T follicular helper cell (primary cell): ENCODE data around the gene CDKN2B.
"Not testable (repeated sequence)": the region's sequence is repeated elsewhere in the genome, so short reads cannot be mapped to it uniquely, and the experiment has no call there.

Experiments
- DNase-seq: peaks from one replicate; pipeline ENCODE4 v3.0.0-alpha.2; 2020; ENCODE audit warnings: low read depth

The CDKN2B gene

GRCh38 chr9:21969011-21969940, 39.8 kb downstream of the CDKN2B start:
- no peak for DNase-seq

- no peak for DNase-seq
These were observed 40.6 kb downstream of the CDKN2B start for GRCh38 chr9:21968331-21969010.

GRCh38 chr9:21967702-21968101, 41.4 kb downstream of the CDKN2B start:
- no peak for DNase-seq

- no peak for DNase-seq
These were observed 41.9 kb downstream of the CDKN2B start for GRCh38 chr9:21967169-21967568.

DNA sequence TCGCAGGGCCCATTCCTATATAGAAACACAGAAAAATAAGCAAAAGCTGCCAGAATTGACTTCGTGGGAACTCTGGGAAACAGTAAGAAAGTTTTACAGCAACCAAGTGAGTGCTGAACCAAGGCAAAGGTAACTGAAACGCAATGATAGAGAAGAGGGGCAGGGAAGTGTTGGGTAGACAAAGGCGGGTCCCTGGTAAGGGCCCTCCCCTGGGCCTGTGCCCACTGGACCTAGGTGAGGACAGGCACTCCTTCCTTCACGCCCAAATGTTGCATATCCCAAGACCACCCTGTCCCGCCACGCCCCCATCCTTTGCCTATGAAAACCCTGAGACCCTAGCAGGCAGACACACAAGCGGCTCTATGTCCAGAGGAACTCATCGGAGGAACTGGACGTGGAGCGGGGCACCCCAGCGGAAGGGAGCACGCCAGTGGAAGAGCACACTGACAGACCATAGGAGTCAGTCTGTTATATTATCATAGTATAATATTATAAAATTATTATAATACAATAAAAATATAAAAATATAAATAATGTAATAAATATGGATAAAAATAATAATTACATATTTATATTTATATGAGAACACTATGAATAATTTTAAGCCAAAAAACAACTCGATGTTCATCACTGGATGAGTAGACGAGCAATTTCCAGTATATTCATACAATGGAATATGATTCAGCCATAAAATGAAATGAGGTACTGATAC, 42.8 kb downstream of the CDKN2B start:
- no peak for DNase-seq

DNA sequence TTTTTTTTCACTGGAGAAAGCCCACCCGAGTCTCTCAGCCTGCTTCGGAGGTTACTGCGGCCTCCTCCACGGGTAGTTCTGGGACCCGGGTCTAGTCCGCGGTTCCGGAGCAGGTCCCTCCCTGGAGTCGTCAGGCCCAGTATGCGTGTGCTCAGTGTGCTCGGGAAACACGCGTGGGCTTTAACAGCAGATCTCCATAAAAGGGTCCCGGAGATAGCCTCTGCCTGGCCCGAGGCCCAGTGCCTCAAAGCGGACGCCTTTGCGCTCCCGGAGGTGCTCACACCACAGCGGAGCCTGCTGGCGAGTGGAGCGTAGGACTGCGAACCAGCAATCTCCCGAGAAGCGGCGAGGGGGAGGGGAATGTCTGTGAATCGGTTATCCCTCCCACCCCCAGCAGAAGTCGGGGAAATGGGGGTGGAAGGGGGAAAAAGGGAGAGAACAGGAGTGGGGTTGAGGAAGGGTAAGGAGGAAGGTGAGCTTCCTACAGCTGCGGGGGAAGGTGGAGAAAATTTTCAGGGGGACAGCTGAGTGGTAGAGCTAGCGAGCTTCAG, 43.6 kb downstream of the CDKN2B start:
- no peak for DNase-seq

GRCh38 chr9:21964925-21965385, 44.1 kb downstream of the CDKN2B start:
- peak; percentile 44 for DNase-seq

- DNase-seq = no peak
These were observed 47.5 kb downstream of the CDKN2B start for GRCh38 chr9:21961569-21961968.

DNA sequence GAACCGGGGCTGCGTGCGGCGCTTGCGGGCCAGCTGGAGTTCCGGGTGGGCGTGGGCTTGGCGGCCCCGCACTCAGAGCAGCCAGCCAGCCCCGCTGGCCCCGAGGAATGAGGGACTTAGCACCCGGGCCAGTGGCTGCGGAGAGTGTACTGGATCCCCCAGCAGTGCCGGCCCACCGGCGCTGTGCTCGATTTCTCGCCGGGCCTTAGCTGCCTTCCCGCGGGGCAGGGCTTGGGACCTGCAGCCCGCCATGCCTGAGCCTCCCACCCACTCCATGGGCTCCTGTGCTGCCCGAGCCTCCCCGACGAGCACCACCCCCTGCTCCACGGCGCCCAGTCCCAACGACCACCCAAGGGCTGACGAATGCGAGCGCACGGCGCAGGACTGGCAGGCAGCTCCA, 49.8 kb downstream of the CDKN2B start:
- DNase-seq = not testable (repeated sequence)

DNA sequence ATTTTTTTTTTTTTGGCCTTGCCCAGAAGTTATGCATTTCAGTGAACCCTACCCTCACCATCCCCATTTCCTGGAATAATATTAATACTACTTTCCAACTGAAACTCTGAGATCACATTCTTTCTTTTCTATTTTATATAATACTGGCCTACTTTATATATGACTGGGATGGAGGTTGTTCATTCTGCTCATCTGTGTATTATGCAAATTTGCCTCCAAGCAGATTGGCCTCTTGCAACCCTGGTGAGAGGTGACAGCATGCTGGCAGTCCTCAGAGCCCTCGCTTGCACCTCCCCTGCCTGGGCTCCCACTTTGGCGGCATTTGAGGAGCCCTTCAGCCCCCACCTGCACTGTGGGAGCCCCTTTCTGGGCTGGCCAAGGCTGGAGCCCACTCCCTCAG, 50.3 kb downstream of the CDKN2B start:
- DNase-seq = no peak
